Prostate gland (tissue), 2 donors: ENCODE measurements around the gene ZNF772. TPM values are rescaled to one million over a fixed set of nuclear protein-coding genes. Genes with fewer than 3 reads are reported as not detected.
"Not testable (repeated sequence)": the region's sequence is repeated elsewhere in the genome, so short reads cannot be mapped to it uniquely, and the experiment has no call there.

Experiments used
- DNase-seq: peaks from one replicate; pipeline ENCODE4 v3.0.0-alpha.2; 2019; ENCODE audit warnings: low spot score
- H3K27ac ChIP-seq, 2 donors: fragments of 200-600 bp; sonication (generic); 2 replicates each; pipeline ENCODE4 v1.5.1; 2017 to 2019
- H3K27me3 ChIP-seq: fragments of 200-600 bp; sonication (generic); replicated peaks from 2 replicates; pipeline ENCODE4 v1.5.1; 2019; ENCODE audit not compliant: insufficient read depth
- H3K36me3 ChIP-seq, 2 donors: fragments of 200-600 bp; sonication (generic); 1 replicate in 1 of 2; 2 replicates in 1 of 2; pipeline versions ENCODE4 v1.5.1 to v1.8.1; 2017 to 2019
- H3K4me1 ChIP-seq: fragments of 200-600 bp; sonication (generic); replicated peaks from 2 replicates; pipeline ENCODE4 v1.5.1; 2019
- H3K4me3 ChIP-seq, 2 donors: fragments of 200-600 bp; sonication (generic); 2 replicates each; pipeline ENCODE4 v1.5.1; 2017 to 2019
- H3K9me3 ChIP-seq: fragments of 200-600 bp; sonication (generic); 2 replicates; pipeline ENCODE4 v1.5.1; 2017
- POLR2A ChIP-seq: fragments of 450-650 bp; IDR thresholded peaks from one replicate; pipeline ENCODE4 v1.6.1; 2016; ENCODE audit warnings: antibody characterized with exemption, mild to moderate bottlenecking
- POLR2AphosphoS5 ChIP-seq: sonication (generic); formaldehyde crosslinking; IDR thresholded peaks from one replicate; pipeline ENCODE4 v1.6.1; 2017; ENCODE audit warnings: antibody characterized with exemption
- WGBS: methylation state at CpG from one replicate; pipeline ENCODE4 v1.1.5; 2018; 5-methylcytosine and 5-hydroxymethylcytosine counted together
- intact Hi-C: fragments of 100-400 bp; cut with DNase I; formaldehyde crosslinking; loops from one replicate; pipeline ENCODE4 v1.14.2; 2022
- total RNA-seq, 2 donors: library from RNA; depleted of rRNA; stranded (reverse); fragments of >200 nt; gene quantifications; one replicate each; pipeline ENCODE4 v1.1.0, GENCODE V29; 2016
- TF ChIP-seq, protein P1 (sequence below), 4 experiments: fragments of 200-600 bp in 2 of 4; fragments of 450-650 bp in 2 of 4; sonication (generic) in 2 of 4; IDR thresholded peaks; 1 replicate in 3 of 4; 2 replicates in 1 of 4; pipeline ENCODE4 v1.5.1; 2016 to 2019; ENCODE audit warnings: antibody characterized with exemption in 4 of 4, mild to moderate bottlenecking in 2 of 4, moderate library complexity in 2 of 4

ZNF772 gene
- 10 to 100 TPM; 15.2 to 37.9 TPM for total RNA-seq

DNA sequence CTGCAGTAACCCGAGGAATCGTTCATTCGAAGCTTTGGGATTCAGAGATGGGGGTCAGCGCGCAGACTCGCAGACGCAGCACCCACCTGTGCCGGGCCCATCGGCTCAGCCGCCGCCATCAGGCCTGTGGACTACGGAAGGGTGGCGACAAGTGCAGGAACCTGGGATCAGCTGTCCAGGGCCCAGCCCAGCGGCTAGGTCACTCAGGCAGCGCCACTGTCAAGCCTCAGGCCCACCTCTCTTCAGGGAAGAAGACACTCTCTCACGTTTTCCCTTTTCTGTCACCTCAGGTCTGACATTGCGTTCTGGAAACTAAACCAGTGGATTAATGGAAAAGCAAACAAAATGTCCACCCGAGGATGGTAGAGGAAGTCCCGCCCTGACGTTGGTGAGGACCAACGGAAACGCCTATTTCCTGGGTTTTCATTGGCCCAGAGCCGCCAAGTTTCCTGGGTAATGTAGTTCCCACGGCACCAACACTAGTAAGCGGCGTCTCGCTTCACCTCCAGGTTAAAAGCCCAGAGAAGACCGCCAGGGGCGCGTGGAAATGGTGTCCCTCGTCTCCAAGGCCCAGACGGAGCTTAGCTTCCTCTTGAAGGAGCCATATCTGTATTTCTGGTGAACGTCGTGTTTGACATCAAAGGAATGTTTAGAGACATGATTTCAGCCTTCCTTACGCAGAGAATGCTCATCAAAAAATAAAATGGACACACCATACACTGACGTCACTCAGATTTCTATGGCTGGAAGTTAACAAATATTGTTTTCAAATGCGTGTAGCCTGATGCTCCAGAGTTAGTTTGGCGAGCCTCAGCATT lies at the start of gene ZNF772:
Gene ZNF772, minus strand, starts transcription at position 376 of the 818 bp plus-strand sequence. Its CDS starts 257 bp downstream, at position 119.
- DNase-seq: peak; percentile 90
- TF ChIP-seq, protein P1, sequence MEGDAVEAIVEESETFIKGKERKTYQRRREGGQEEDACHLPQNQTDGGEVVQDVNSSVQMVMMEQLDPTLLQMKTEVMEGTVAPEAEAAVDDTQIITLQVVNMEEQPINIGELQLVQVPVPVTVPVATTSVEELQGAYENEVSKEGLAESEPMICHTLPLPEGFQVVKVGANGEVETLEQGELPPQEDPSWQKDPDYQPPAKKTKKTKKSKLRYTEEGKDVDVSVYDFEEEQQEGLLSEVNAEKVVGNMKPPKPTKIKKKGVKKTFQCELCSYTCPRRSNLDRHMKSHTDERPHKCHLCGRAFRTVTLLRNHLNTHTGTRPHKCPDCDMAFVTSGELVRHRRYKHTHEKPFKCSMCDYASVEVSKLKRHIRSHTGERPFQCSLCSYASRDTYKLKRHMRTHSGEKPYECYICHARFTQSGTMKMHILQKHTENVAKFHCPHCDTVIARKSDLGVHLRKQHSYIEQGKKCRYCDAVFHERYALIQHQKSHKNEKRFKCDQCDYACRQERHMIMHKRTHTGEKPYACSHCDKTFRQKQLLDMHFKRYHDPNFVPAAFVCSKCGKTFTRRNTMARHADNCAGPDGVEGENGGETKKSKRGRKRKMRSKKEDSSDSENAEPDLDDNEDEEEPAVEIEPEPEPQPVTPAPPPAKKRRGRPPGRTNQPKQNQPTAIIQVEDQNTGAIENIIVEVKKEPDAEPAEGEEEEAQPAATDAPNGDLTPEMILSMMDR (IDR thresholded peaks at IDR 0.05): peak in 3 of 4 experiments; percentile 22 to 57 (median 42)
- peak; percentile 89 for TF ChIP-seq POLR2AphosphoS5
- no peak for TF ChIP-seq POLR2A
- intact Hi-C loops: no loop called here
- Histone ChIP-seq H3K4me1 (no peaks in the 10 kb centered on the region), H3K27me3 (no peaks in the 10 kb centered on the region), H3K36me3 (peaks cover 5 to 9% of the 10 kb centered on the region in 2 donors), H3K4me3 (peak within 1 kb of the TSS; percentile 54 to 64), H3K9me3 (peaks cover 3% of the 10 kb centered on the region), H3K27ac (peak within 1 kb of the TSS; percentile 75 to 81)
- WGBS: 7% methylated on average over 38 of the region's 38 CpGs

DNA sequence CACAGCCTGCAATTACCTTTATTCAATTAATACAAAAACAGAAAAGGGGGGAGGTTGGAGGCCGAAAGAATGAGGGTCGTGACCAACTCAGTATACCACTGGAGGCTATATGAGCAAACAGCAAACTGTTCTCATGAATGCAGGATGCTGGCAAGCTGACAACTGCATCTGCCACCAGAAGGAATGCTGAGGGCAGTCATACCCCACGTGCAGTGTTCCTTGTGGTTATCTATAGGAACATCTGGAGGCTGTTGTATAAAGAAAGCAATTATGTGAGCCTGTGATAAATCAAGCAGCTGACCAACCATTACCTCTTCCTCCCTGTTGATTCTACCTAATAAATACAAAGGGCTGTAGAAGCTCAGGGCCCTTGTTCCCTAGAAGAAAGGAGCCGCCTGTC lies 40.7 kb upstream of the ZNF772 start:
- 86% methylated on average over 4 of the region's 4 CpGs for WGBS
- H3K4me1 ChIP-seq, H3K9me3 ChIP-seq, H3K36me3 ChIP-seq, H3K27ac ChIP-seq, DNase-seq, H3K27me3 ChIP-seq, H3K4me3 ChIP-seq, intact Hi-C loops: not testable (repeated sequence)

DNA sequence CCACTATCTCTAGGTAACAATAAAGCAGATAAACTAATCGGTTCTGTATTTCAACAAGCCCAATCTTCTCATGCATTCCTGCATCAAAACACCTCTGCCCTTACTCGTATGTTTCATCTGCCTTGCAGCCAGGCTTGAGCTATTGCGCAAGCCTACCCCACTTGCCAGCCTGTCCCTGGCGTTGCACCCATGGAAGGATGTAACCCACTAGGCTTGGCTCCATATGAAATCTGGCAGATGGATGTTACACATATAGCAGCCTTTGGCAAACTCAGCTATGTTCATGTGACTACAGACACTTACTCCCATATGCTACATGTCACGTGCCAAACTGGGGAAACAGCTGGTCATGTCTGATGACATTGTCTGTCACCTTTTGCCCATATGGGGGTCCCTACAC lies 37.9 kb upstream of the ZNF772 start:
- H3K27ac ChIP-seq: no peak overlapping the region
- no peak for DNase-seq
- TF ChIP-seq POLR2AphosphoS5 (no peak), POLR2A (no peak)
- TF ChIP-seq, protein P1 (IDR thresholded peaks at IDR 0.05): no peak
- no peaks in the 10 kb centered on the region for H3K4me1 ChIP-seq
- WGBS: 94% methylated on average over 5 of the region's 5 CpGs
- H3K9me3 ChIP-seq: peaks cover 9% of the 10 kb centered on the region
- intact Hi-C loops: no loop called here
- no peaks in the 10 kb centered on the region for H3K27me3 ChIP-seq
- H3K4me3 ChIP-seq: no peak overlapping the region
- no peaks in the 10 kb centered on the region for H3K36me3 ChIP-seq

DNA sequence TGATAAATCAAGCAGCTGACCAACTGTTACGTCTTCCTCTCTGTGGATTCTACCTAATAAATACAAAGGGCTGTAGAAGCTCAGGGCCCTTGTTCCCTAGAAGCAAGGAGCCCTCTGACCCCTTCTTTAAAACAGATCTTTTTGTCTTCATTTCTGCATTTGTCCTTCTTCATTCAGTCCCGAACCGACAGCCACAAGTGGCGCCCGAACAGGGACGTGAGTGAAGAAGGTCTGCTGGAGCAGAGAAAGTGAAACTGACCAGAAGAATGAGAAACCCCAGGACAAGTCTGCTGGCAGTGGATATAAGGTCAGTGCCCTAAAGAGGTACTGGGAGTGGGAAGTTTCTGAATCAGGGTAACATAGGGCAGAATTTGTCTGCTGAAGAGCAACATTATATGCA lies 35.5 kb upstream of the ZNF772 start:
- intact Hi-C loops: no loop called here
- H3K27ac ChIP-seq: no peak overlapping the region
- H3K4me1 ChIP-seq: no peaks in the 10 kb centered on the region
- H3K36me3 ChIP-seq: no peaks in the 10 kb centered on the region
- TF ChIP-seq, protein P1 (IDR thresholded peaks at IDR 0.05): no peak
- no peak for TF ChIP-seq POLR2A
- TF ChIP-seq POLR2AphosphoS5: no peak
- peaks cover 9% of the 10 kb centered on the region for H3K9me3 ChIP-seq
- no peak for DNase-seq
- no peaks in the 10 kb centered on the region for H3K27me3 ChIP-seq
- H3K4me3 ChIP-seq: no peak overlapping the region
- 96% methylated on average over 6 of the region's 6 CpGs for WGBS

DNA sequence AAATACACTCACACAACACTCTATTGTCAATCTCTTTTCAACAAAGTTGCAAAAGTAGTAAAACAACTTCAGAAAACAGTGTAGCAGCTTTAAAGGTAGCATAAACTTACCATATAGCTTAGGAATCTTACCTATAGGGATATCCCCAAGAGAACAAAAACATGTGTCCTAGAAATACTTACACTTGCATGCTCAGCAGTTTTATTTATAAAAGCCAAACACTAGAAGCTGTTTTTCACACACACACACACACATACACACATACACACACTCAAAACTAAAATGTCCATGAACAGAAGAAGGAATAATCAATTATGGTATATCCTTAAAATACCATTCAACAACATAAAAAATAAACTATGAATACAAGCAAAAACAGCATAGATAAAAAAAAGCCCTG lies 34.1 kb upstream of the ZNF772 start:
- Histone ChIP-seq H3K27ac (no peak overlapping the region), H3K36me3 (peaks cover 5 to 11% of the 10 kb centered on the region in 2 donors), H3K4me3 (no peak overlapping the region), H3K4me1 (no peaks in the 10 kb centered on the region), H3K27me3 (no peaks in the 10 kb centered on the region), H3K9me3 (peaks cover 9% of the 10 kb centered on the region)
- no peak for TF ChIP-seq POLR2AphosphoS5
- TF ChIP-seq, protein P1 (IDR thresholded peaks at IDR 0.05): no peak
- no peak for TF ChIP-seq POLR2A
- DNase-seq: no peak
- intact Hi-C loops: no loop called here
